ENCODE data around the gene RTN3.

RTN3 gene

GRCh38 chr11:63804259-63804658 lies 123.0 kb downstream of the RTN3 start:
- Histone ChIP-seq H3K36me3 (ENCODE audit: low read length) (no peaks in the 10 kb centered on the region), H3K9me3 (ENCODE audit: insufficient read depth, low read length) (no peaks in the 10 kb centered on the region), H3K27me3 (ENCODE audit: low read length) (no peaks in the 10 kb centered on the region), H3K9ac (ENCODE audit: low read length) (no peak overlapping the region), H3K4me2 (ENCODE audit: low read depth, low read length, poor library complexity, severe bottlenecking) (no peak overlapping the region), H3K79me2 (ENCODE audit: insufficient read depth, low read length) (no peaks in the 10 kb centered on the region), H3K27ac (ENCODE audit: low read depth, low read length) (no peak overlapping the region), H2AFZ (ENCODE audit: low read depth, low read length, severe bottlenecking) (no peak overlapping the region), H3F3A (ENCODE audit: insufficient read depth) (no peaks in the 10 kb centered on the region), H3K4me3 (ENCODE audit: insufficient read depth, low read length, poor library complexity, severe bottlenecking) (no peak overlapping the region), H4K20me1 (ENCODE audit: low read depth, low read length) (no peaks in the 10 kb centered on the region), H3K9me2 (replicated peaks; ENCODE audit: insufficient read depth, low read length) (no peaks in the 10 kb centered on the region)
- TF ChIP-seq CTCF (IDR thresholded peaks at IDR 0.05; ENCODE audit: insufficient read depth, low read length, poor library complexity, severe bottlenecking) (no peak), EZH2phosphoT487 (conservative IDR thresholded peaks at IDR 0.05; ENCODE audit: low read length) (no peak)

- H3K36me3 ChIP-seq (ENCODE audit: low read length) = no peaks in the 10 kb centered on the region
- H3K27ac ChIP-seq (ENCODE audit: low read depth, low read length) = no peak overlapping the region
- H2AFZ ChIP-seq (ENCODE audit: low read depth, low read length, severe bottlenecking) = no peak overlapping the region
- H3K9ac ChIP-seq (ENCODE audit: low read length) = no peak overlapping the region
- no peak overlapping the region for H3K4me2 ChIP-seq (ENCODE audit: low read depth, low read length, poor library complexity, severe bottlenecking)
- no peaks in the 10 kb centered on the region for H4K20me1 ChIP-seq (ENCODE audit: low read depth, low read length)
- H3K79me2 ChIP-seq (ENCODE audit: insufficient read depth, low read length) = no peaks in the 10 kb centered on the region
- no peak overlapping the region for H3K4me3 ChIP-seq (ENCODE audit: insufficient read depth, low read length, poor library complexity, severe bottlenecking)
- no peaks in the 10 kb centered on the region for H3K9me3 ChIP-seq (ENCODE audit: insufficient read depth, low read length)
- TF ChIP-seq EZH2phosphoT487 (conservative IDR thresholded peaks at IDR 0.05; ENCODE audit: low read length) (no peak), CTCF (IDR thresholded peaks at IDR 0.05; ENCODE audit: insufficient read depth, low read length, poor library complexity, severe bottlenecking) (no peak)
- H3K27me3 ChIP-seq (ENCODE audit: low read length) = no peaks in the 10 kb centered on the region
- no peaks in the 10 kb centered on the region for H3F3A ChIP-seq (ENCODE audit: insufficient read depth)
- no peaks in the 10 kb centered on the region for H3K9me2 ChIP-seq (replicated peaks; ENCODE audit: insufficient read depth, low read length)
Measured at GRCh38 chr11:63805844-63806415, 124.6 kb downstream of the RTN3 start.

All from SU-DHL-6 (cell line).